Measurements from ENCODE around the gene TMPRSS5.

TMPRSS5 gene

GRCh38 chr11:113689768-113690618 is 16.1 kb downstream of the TMPRSS5 start:
- no peak for DNase-seq (ENCODE audit: low read depth in 2 of 2)
- TF ChIP-seq CTCF (IDR thresholded peaks at IDR 0.05; ENCODE audit: low read depth, low read length): no peak
- no peak overlapping the region for H3K4me3 ChIP-seq (replicated peaks in 1 of 2; ENCODE audit: low read depth in 2 of 2, low read length in 2 of 2)

GRCh38 chr11:113685654-113686359 is 20.3 kb downstream of the TMPRSS5 start:
- TF ChIP-seq CTCF (IDR thresholded peaks at IDR 0.05; ENCODE audit: low read depth, low read length): no peak
- no peak overlapping the region for H3K4me3 ChIP-seq (replicated peaks in 1 of 2; ENCODE audit: low read depth in 2 of 2, low read length in 2 of 2)
- DNase-seq (ENCODE audit: low read depth in 2 of 2): no peak

- DNase-seq (ENCODE audit: low read depth in 2 of 2): no peak
- TF ChIP-seq CTCF (IDR thresholded peaks at IDR 0.05; ENCODE audit: low read depth, low read length): no peak
Observed at GRCh38 chr11:113684496-113684895, 21.6 kb downstream of the TMPRSS5 start.

GRCh38 chr11:113683481-113684046 is 22.5 kb downstream of the TMPRSS5 start:
- no peak for DNase-seq (ENCODE audit: low read depth in 2 of 2)
- no peak overlapping the region for H3K4me3 ChIP-seq (replicated peaks in 1 of 2; ENCODE audit: low read depth in 2 of 2, low read length in 2 of 2)
- no peak for TF ChIP-seq CTCF (IDR thresholded peaks at IDR 0.05; ENCODE audit: low read depth, low read length)

More at GRCh38 chr11:113684496-113684895, 21.6 kb downstream of the TMPRSS5 start:
- no peak overlapping the region for H3K4me3 ChIP-seq (replicated peaks in 1 of 2; ENCODE audit: low read depth in 2 of 2, low read length in 2 of 2)

- TF ChIP-seq CTCF (IDR thresholded peaks at IDR 0.05; ENCODE audit: low read depth, low read length): no peak
- DNase-seq (ENCODE audit: low read depth in 2 of 2): no peak
- H3K4me3 ChIP-seq (replicated peaks in 1 of 2; ENCODE audit: low read depth in 2 of 2, low read length in 2 of 2): no peak overlapping the region
Observed at GRCh38 chr11:113681711-113682413, 24.2 kb downstream of the TMPRSS5 start.

GRCh38 chr11:113681282-113681681 is 24.8 kb downstream of the TMPRSS5 start:
- TF ChIP-seq CTCF (IDR thresholded peaks at IDR 0.05; ENCODE audit: low read depth, low read length): no peak
- DNase-seq (ENCODE audit: low read depth in 2 of 2): no peak
- no peak overlapping the region for H3K4me3 ChIP-seq (replicated peaks in 1 of 2; ENCODE audit: low read depth in 2 of 2, low read length in 2 of 2)

All from cardiac fibroblast (primary cell).